ENCODE data around the gene PPIG.

DNA sequence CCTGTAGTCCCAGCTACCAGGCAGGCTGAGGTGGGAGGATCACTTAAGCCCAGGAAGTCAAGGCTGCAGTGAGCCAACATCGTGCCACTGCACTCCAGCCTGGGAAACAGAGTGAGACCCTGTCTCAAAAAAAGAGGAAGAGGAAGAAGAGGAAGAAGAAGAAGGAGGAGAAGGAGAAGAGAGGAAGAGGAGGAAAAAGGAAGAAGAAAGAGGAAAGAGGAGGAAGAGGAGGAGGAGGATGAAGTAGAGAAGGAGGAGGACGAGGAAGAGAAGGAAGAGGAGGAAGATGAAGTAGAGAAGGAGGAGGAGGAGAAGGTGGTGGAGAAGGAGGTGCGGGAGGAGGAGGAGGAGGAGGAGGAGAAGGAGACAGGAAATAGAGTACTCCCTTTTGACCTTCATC, 72.0 kb downstream of the PPIG start:
- TF ChIP-seq, protein P1, sequence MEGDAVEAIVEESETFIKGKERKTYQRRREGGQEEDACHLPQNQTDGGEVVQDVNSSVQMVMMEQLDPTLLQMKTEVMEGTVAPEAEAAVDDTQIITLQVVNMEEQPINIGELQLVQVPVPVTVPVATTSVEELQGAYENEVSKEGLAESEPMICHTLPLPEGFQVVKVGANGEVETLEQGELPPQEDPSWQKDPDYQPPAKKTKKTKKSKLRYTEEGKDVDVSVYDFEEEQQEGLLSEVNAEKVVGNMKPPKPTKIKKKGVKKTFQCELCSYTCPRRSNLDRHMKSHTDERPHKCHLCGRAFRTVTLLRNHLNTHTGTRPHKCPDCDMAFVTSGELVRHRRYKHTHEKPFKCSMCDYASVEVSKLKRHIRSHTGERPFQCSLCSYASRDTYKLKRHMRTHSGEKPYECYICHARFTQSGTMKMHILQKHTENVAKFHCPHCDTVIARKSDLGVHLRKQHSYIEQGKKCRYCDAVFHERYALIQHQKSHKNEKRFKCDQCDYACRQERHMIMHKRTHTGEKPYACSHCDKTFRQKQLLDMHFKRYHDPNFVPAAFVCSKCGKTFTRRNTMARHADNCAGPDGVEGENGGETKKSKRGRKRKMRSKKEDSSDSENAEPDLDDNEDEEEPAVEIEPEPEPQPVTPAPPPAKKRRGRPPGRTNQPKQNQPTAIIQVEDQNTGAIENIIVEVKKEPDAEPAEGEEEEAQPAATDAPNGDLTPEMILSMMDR (conservative IDR thresholded peaks at IDR 0.05): no peak
- TF ChIP-seq EZH2 (IDR thresholded peaks at IDR 0.05; ENCODE audit: low read depth): no peak

Measured in PC-9 (cell line).